ENCODE data around the gene HPN.
"Not testable (repeated sequence)": the region's sequence is repeated elsewhere in the genome, so short reads cannot be mapped to it uniquely, and the experiment has no call there.

HPN gene

GRCh38 chr19:35027009-35027408 lies 14.5 kb upstream of the HPN start:
- Histone ChIP-seq H4K20me1 (ENCODE audit: insufficient read depth, low read length) (no peaks in the 10 kb centered on the region), H3K27ac (ENCODE audit: low read depth, low read length, poor library complexity, severe bottlenecking) (no peak overlapping the region), H3K9ac (ENCODE audit: low read length) (no peak overlapping the region), H3K36me3 (ENCODE audit: insufficient read depth, low read length) (peaks cover 63% of the 10 kb centered on the region), H3F3A (ENCODE audit: insufficient read depth, low read length) (no peaks in the 10 kb centered on the region), H3K9me2 (ENCODE audit: low read depth, low read length) (no peaks in the 10 kb centered on the region), H3K4me2 (ENCODE audit: low read length) (no peak overlapping the region), H3K27me3 (ENCODE audit: insufficient read depth, low read length) (peaks cover 4% of the 10 kb centered on the region; the same call in 1 of the 2 replicates), H3K79me2 (ENCODE audit: insufficient read depth, low read length) (no peaks in the 10 kb centered on the region), H3K9me3 (ENCODE audit: low read length) (no peaks in the 10 kb centered on the region), H3K4me1 (ENCODE audit: insufficient read depth, low read length, severe bottlenecking) (no peaks in the 10 kb centered on the region), H2AFZ (ENCODE audit: low read length) (no peak overlapping the region), H3K4me3 (ENCODE audit: low read depth, low read length, poor library complexity, severe bottlenecking) (no peak overlapping the region)
- TF ChIP-seq CTCF (IDR thresholded peaks at IDR 0.05; ENCODE audit: low read length), result no peak
- TF ChIP-seq EZH2 (IDR thresholded peaks at IDR 0.05; ENCODE audit: borderline replicate concordance, low read length), result no peak

- no peaks in the 10 kb centered on the region for H3K9me2 ChIP-seq (ENCODE audit: low read depth, low read length)
- no peaks in the 10 kb centered on the region for H3K79me2 ChIP-seq (ENCODE audit: insufficient read depth, low read length)
- H3K4me1 ChIP-seq (ENCODE audit: insufficient read depth, low read length, severe bottlenecking), result no peaks in the 10 kb centered on the region
- no peak overlapping the region for H3K9ac ChIP-seq (ENCODE audit: low read length)
- no peaks in the 10 kb centered on the region for H3K9me3 ChIP-seq (ENCODE audit: low read length)
- TF ChIP-seq CTCF (IDR thresholded peaks at IDR 0.05; ENCODE audit: low read length) (no peak), EZH2 (IDR thresholded peaks at IDR 0.05; ENCODE audit: borderline replicate concordance, low read length) (no peak)
- no peak overlapping the region for H2AFZ ChIP-seq (ENCODE audit: low read length)
- no peaks in the 10 kb centered on the region for H4K20me1 ChIP-seq (ENCODE audit: insufficient read depth, low read length)
- H3F3A ChIP-seq (ENCODE audit: insufficient read depth, low read length), result no peaks in the 10 kb centered on the region
- H3K4me3 ChIP-seq (ENCODE audit: low read depth, low read length, poor library complexity, severe bottlenecking), result no peak overlapping the region
- H3K27ac ChIP-seq (ENCODE audit: low read depth, low read length, poor library complexity, severe bottlenecking), result no peak overlapping the region
- peaks cover 11% of the 10 kb centered on the region for H3K27me3 ChIP-seq (ENCODE audit: insufficient read depth, low read length)
- H3K4me2 ChIP-seq (ENCODE audit: low read length), result no peak overlapping the region
- peaks cover 52% of the 10 kb centered on the region for H3K36me3 ChIP-seq (ENCODE audit: insufficient read depth, low read length)
Observed at GRCh38 chr19:35027851-35028599, 13.5 kb upstream of the HPN start.

GRCh38 chr19:35028600-35028885 lies 13.0 kb upstream of the HPN start:
- not testable (repeated sequence) for H3K9me3 ChIP-seq (ENCODE audit: low read length); H3K79me2 ChIP-seq (ENCODE audit: insufficient read depth, low read length); H3K4me2 ChIP-seq (ENCODE audit: low read length); H3K4me3 ChIP-seq (ENCODE audit: low read depth, low read length, poor library complexity, severe bottlenecking); H3K4me1 ChIP-seq (ENCODE audit: insufficient read depth, low read length, severe bottlenecking); H4K20me1 ChIP-seq (ENCODE audit: insufficient read depth, low read length); H3K9me2 ChIP-seq (ENCODE audit: low read depth, low read length); H3K9ac ChIP-seq (ENCODE audit: low read length); H3K27ac ChIP-seq (ENCODE audit: low read depth, low read length, poor library complexity, severe bottlenecking); H3F3A ChIP-seq (ENCODE audit: insufficient read depth, low read length); H2AFZ ChIP-seq (ENCODE audit: low read length)
- H3K36me3 ChIP-seq (ENCODE audit: insufficient read depth, low read length), result peaks cover 47% of the 10 kb centered on the region
- peaks cover 11% of the 10 kb centered on the region for H3K27me3 ChIP-seq (ENCODE audit: insufficient read depth, low read length)

- peaks cover 40% of the 10 kb centered on the region for H3K36me3 ChIP-seq (ENCODE audit: insufficient read depth, low read length)
- H2AFZ ChIP-seq (ENCODE audit: low read length); H3K4me1 ChIP-seq (ENCODE audit: insufficient read depth, low read length, severe bottlenecking); H3K4me2 ChIP-seq (ENCODE audit: low read length); H3K27ac ChIP-seq (ENCODE audit: low read depth, low read length, poor library complexity, severe bottlenecking); H3K9me2 ChIP-seq (ENCODE audit: low read depth, low read length); H3K9ac ChIP-seq (ENCODE audit: low read length); H3K4me3 ChIP-seq (ENCODE audit: low read depth, low read length, poor library complexity, severe bottlenecking); H4K20me1 ChIP-seq (ENCODE audit: insufficient read depth, low read length); H3K79me2 ChIP-seq (ENCODE audit: insufficient read depth, low read length); H3K9me3 ChIP-seq (ENCODE audit: low read length); H3F3A ChIP-seq (ENCODE audit: insufficient read depth, low read length): not testable (repeated sequence)
- H3K27me3 ChIP-seq (ENCODE audit: insufficient read depth, low read length), result peaks cover 11% of the 10 kb centered on the region
Observed at GRCh38 chr19:35029275-35029736, 12.2 kb upstream of the HPN start.
